MM.1S (cell line): ENCODE measurements around the gene STAT6.

ENCODE experiments used
- DNase-seq: peaks from one replicate; pipeline ENCODE4 v3.0.0-alpha.2; 2015
- H2AFZ ChIP-seq: fragments of 300-600 bp; sonication (generic); 2 replicates; pipeline ENCODE4 v1.6.0; 2016; ENCODE audit warnings: antibody characterized with exemption, low read length
- H3F3A ChIP-seq: fragments of 300-600 bp; sonication (generic); 2 replicates; pipeline ENCODE4 v1.6.1; 2016; ENCODE audit warnings: mild to moderate bottlenecking, antibody characterized with exemption, low read length, moderate library complexity, mixed read lengths; ENCODE audit not compliant: insufficient read depth
- H3K27ac ChIP-seq: fragments of 300-600 bp; sonication (generic); 2 replicates; pipeline ENCODE4 v1.5.1; 2016; ENCODE audit warnings: mild to moderate bottlenecking, low read length
- H3K27me3 ChIP-seq: fragments of 300-600 bp; sonication (generic); replicated peaks from 2 replicates; pipeline ENCODE4 v1.6.0; 2016; ENCODE audit warnings: low read length; ENCODE audit not compliant: insufficient read depth
- H3K36me3 ChIP-seq: fragments of 300-600 bp; sonication (generic); replicated peaks from 2 replicates; pipeline ENCODE4 v1.6.1; 2016; ENCODE audit warnings: mild to moderate bottlenecking, low read length, mixed read lengths; ENCODE audit not compliant: insufficient read depth
- H3K4me1 ChIP-seq: fragments of 300-600 bp; sonication (generic); 2 replicates; pipeline ENCODE4 v1.6.1; 2016; ENCODE audit warnings: low read length, mixed read lengths
- H3K4me2 ChIP-seq: fragments of 300-600 bp; sonication (generic); 2 replicates; pipeline ENCODE4 v1.6.0; 2016; ENCODE audit warnings: low read depth, low read length
- H3K4me3 ChIP-seq: fragments of 300-600 bp; sonication (generic); 2 replicates; pipeline ENCODE4 v1.5.1; 2016; ENCODE audit warnings: low read length, mixed read lengths
- H3K79me2 ChIP-seq: fragments of 300-600 bp; sonication (generic); 2 replicates; pipeline ENCODE4 v1.6.1; 2016; ENCODE audit warnings: mixed run types, low read length, mixed read lengths
- H3K9ac ChIP-seq: fragments of 300-600 bp; sonication (generic); 2 replicates; pipeline ENCODE4 v1.6.1; 2016; ENCODE audit warnings: low read length, mixed read lengths
- H3K9me2 ChIP-seq: fragments of 300-600 bp; sonication (generic); replicated peaks from 2 replicates; pipeline ENCODE4 v1.6.1; 2016; ENCODE audit warnings: mild to moderate bottlenecking, low read length, mixed read lengths; ENCODE audit not compliant: insufficient read depth
- H3K9me3 ChIP-seq: fragments of 300-600 bp; sonication (generic); replicated peaks from 2 replicates; pipeline ENCODE4 v1.6.1; 2016; ENCODE audit warnings: mild to moderate bottlenecking, low read length, mixed read lengths; ENCODE audit not compliant: insufficient read depth
- H4K20me1 ChIP-seq: fragments of 300-600 bp; sonication (generic); 2 replicates; pipeline ENCODE4 v1.6.1; 2016; ENCODE audit warnings: mild to moderate bottlenecking, low read length, moderate library complexity, mixed read lengths; ENCODE audit not compliant: insufficient read depth
- EZH2 ChIP-seq: fragments of 300-600 bp; sonication (generic); optimal IDR thresholded peaks from 2 replicates; pipeline ENCODE3; 2017; ENCODE audit warnings: low read depth, mild to moderate bottlenecking, antibody characterized with exemption, low read length, mixed read lengths
- EZH2phosphoT487 ChIP-seq: fragments of 300-600 bp; sonication (generic); IDR thresholded peaks from 2 replicates; pipeline ENCODE4 v1.6.1; 2018; ENCODE audit warnings: antibody characterized with exemption, low read length
- TF ChIP-seq, protein P1 (sequence below): fragments of 300-600 bp; sonication (generic); IDR thresholded peaks from 2 replicates; pipeline ENCODE4 v1.5.1; 2016; ENCODE audit warnings: antibody characterized with exemption, low read length, mixed read lengths

Gene STAT6

DNA sequence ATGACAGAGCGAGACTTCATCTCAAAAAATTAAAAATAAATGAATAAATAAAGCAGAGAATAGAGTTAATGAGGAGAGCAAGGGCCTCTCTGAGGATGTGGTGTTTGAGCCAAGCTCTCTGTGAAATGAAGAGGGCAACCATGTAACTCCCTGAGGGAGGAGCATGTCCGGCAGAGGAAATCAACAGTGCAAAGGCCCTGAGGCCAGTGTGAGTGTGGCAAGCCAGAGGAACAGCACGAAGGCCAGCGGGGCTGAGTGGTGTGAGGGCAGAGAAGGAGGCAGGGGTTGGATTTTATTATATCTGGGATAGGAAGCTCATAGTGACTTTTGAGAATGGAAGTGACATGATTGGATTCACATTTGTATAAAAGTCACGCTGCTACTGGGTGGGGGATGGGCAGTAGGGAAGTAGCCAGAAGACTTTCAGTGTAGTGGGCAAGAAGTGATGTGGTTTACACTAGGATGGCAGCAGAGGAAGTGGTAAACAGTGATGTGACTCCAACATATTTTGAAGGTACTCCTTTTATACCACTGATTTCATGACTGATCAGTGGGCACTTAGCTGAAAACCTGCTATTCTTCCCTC, 46.5 kb upstream of the STAT6 start:
- H2AFZ ChIP-seq = no peak overlapping the region
- H3K4me2 ChIP-seq = no peak overlapping the region
- TF ChIP-seq, protein P1, sequence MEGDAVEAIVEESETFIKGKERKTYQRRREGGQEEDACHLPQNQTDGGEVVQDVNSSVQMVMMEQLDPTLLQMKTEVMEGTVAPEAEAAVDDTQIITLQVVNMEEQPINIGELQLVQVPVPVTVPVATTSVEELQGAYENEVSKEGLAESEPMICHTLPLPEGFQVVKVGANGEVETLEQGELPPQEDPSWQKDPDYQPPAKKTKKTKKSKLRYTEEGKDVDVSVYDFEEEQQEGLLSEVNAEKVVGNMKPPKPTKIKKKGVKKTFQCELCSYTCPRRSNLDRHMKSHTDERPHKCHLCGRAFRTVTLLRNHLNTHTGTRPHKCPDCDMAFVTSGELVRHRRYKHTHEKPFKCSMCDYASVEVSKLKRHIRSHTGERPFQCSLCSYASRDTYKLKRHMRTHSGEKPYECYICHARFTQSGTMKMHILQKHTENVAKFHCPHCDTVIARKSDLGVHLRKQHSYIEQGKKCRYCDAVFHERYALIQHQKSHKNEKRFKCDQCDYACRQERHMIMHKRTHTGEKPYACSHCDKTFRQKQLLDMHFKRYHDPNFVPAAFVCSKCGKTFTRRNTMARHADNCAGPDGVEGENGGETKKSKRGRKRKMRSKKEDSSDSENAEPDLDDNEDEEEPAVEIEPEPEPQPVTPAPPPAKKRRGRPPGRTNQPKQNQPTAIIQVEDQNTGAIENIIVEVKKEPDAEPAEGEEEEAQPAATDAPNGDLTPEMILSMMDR = no peak
- TF ChIP-seq EZH2 (no peak), EZH2phosphoT487 (no peak)
- H3K79me2 ChIP-seq = no peaks in the 10 kb centered on the region
- H3K4me3 ChIP-seq = no peak overlapping the region
- H4K20me1 ChIP-seq = no peaks in the 10 kb centered on the region
- no peaks in the 10 kb centered on the region for H3K9me3 ChIP-seq
- H3K27me3 ChIP-seq = peaks cover 2% of the 10 kb centered on the region; the same call in 1 of the 2 replicates
- no peaks in the 10 kb centered on the region for H3F3A ChIP-seq
- H3K36me3 ChIP-seq = no peaks in the 10 kb centered on the region
- H3K27ac ChIP-seq = no peak overlapping the region
- DNase-seq = no peak
- H3K9me2 ChIP-seq = no peaks in the 10 kb centered on the region
- H3K4me1 ChIP-seq = no peaks in the 10 kb centered on the region
- no peak overlapping the region for H3K9ac ChIP-seq

DNA sequence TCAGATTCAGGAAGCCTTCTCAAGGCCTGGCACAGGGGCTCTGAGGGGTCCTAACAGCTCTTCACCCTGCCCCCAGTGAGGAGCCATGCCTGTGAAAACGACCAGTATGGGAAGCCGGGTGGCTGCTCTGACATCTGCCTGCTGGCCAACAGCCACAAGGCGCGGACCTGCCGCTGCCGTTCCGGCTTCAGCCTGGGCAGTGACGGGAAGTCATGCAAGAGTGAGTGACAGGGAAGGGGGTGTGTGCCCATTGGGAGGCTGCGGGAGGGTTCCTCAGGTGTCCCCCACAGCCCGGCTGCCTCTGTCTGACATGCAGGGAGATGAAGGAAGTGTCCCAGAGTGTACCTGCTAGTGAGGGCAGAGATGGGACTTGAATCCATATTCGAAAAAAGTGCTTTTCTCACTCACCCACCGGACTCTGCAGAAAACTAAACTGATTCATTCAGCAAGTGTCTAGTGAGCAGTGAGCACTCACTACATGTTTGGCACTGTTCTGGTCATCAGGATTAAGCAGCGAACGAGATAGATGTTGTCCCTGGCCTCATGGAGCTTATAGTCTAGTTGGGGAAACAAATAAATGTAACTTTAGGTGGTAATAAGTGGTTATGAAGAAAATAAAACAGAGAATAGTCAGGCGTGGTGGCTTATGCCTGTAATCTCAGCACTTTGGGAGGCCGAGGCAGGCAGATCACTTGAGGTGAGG, 45.7 kb upstream of the STAT6 start:
- Histone ChIP-seq H3K9me2 (no peaks in the 10 kb centered on the region), H3K9me3 (no peaks in the 10 kb centered on the region), H3K4me2 (no peak overlapping the region), H2AFZ (no peak overlapping the region), H3K79me2 (no peaks in the 10 kb centered on the region), H3K27me3 (no peaks in the 10 kb centered on the region), H4K20me1 (no peaks in the 10 kb centered on the region), H3K4me1 (no peaks in the 10 kb centered on the region), H3F3A (no peaks in the 10 kb centered on the region), H3K36me3 (no peaks in the 10 kb centered on the region), H3K4me3 (no peak overlapping the region), H3K27ac (no peak overlapping the region), H3K9ac (no peak overlapping the region)
- DNase-seq = no peak
- TF ChIP-seq, protein P1 = no peak
- no peak for TF ChIP-seq EZH2phosphoT487
- TF ChIP-seq EZH2 = no peak

DNA sequence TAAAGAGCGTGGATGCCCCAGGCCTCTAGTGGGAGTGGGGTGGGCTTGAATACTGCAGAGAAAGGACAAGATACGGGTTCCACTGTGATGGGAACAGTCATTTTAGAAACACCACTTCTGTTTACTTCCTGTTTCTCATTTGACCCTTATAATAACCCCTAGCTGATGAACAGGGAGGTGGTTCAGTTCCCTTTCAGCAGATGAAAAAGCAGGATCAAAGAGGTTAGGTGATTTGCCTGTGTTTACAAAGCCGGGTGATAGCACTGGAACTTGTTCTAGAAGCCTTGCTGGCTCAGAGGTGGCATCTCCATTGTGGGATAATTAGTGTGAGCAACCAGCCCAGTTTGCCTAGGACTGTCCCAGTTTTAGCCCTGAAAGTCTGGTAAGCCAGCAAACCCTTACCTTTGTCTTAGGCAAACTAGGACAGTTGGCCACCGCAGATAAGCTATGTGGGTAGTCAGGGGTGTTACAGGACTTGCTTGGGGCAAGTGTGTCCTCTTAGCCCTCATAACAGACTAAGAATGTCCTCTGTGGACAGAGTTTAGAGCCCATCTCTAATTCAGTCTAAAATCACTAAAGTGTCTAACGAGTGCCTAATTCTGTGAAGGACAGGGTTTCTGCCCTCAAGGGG, 43.8 kb upstream of the STAT6 start:
- DNase-seq = no peak
- Histone ChIP-seq H3K9ac (no peak overlapping the region), H3K79me2 (no peaks in the 10 kb centered on the region), H3K4me1 (no peaks in the 10 kb centered on the region), H3K4me3 (no peak overlapping the region), H3K9me2 (no peaks in the 10 kb centered on the region), H4K20me1 (no peaks in the 10 kb centered on the region), H3K36me3 (no peaks in the 10 kb centered on the region), H3K27ac (no peak overlapping the region), H3F3A (no peaks in the 10 kb centered on the region), H3K27me3 (no peaks in the 10 kb centered on the region), H3K4me2 (no peak overlapping the region), H3K9me3 (no peaks in the 10 kb centered on the region), H2AFZ (no peak overlapping the region)
- no peak for TF ChIP-seq EZH2
- TF ChIP-seq, protein P1 = no peak
- TF ChIP-seq EZH2phosphoT487 = no peak
